HG03342 (cell line): ENCODE results near the gene TRIB2.
A peak's percentile ranks its signal among the peaks of the same experiment; 100 is the strongest.
"Not testable (repeated sequence)": the region's sequence is repeated elsewhere in the genome, so short reads cannot be mapped to it uniquely, and the experiment has no call there.

Experiments
- ATAC-seq: cut with Tn5 transposase; IDR thresholded peaks from one replicate; pipeline ENCODE4 v1.9.1; 2021; ENCODE audit warnings: mild to moderate bottlenecking, moderate library complexity; ENCODE audit not compliant: unreplicated experiment

Gene TRIB2

GRCh38 chr2:12716282-12717190, at the start of gene TRIB2:
Gene TRIB2, plus strand, starts transcription at chr2:12716936. Its CDS starts 1,372 bp downstream, at chr2:12718308.
- ATAC-seq = peak; percentile 57

GRCh38 chr2:12669036-12669435, 47.7 kb upstream of the TRIB2 start:
- ATAC-seq = no peak

GRCh38 chr2:12672711-12673315, 43.9 kb upstream of the TRIB2 start:
- no peak for ATAC-seq

- ATAC-seq = no peak
Measured at GRCh38 chr2:12674644-12675328, 42.0 kb upstream of the TRIB2 start.

GRCh38 chr2:12675352-12675795, 41.4 kb upstream of the TRIB2 start:
- no peak for ATAC-seq

GRCh38 chr2:12675801-12676200, 40.9 kb upstream of the TRIB2 start:
- ATAC-seq = no peak

GRCh38 chr2:12676771-12677170, 40.0 kb upstream of the TRIB2 start:
- no peak for ATAC-seq

GRCh38 chr2:12678186-12678585, 38.5 kb upstream of the TRIB2 start:
- ATAC-seq = no peak

GRCh38 chr2:12679550-12680072, 37.1 kb upstream of the TRIB2 start:
- no peak for ATAC-seq

GRCh38 chr2:12680115-12680514, 36.6 kb upstream of the TRIB2 start:
- ATAC-seq = not testable (repeated sequence)

GRCh38 chr2:12682017-12682416, 34.7 kb upstream of the TRIB2 start:
- no peak for ATAC-seq

GRCh38 chr2:12683457-12684100, 33.2 kb upstream of the TRIB2 start:
- no peak for ATAC-seq

GRCh38 chr2:12684471-12684936, 32.2 kb upstream of the TRIB2 start:
- no peak for ATAC-seq

- no peak for ATAC-seq
Measured at GRCh38 chr2:12685145-12685544, 31.6 kb upstream of the TRIB2 start.

GRCh38 chr2:12685956-12686355, 30.8 kb upstream of the TRIB2 start:
- no peak for ATAC-seq

GRCh38 chr2:12686708-12687283, 29.9 kb upstream of the TRIB2 start:
- ATAC-seq = no peak

GRCh38 chr2:12688091-12688490, 28.6 kb upstream of the TRIB2 start:
- ATAC-seq = no peak

GRCh38 chr2:12688893-12689292, 27.8 kb upstream of the TRIB2 start:
- ATAC-seq = no peak

- no peak for ATAC-seq
Measured at GRCh38 chr2:12693509-12693908, 23.2 kb upstream of the TRIB2 start.

- peak; percentile 91 for ATAC-seq
Measured at GRCh38 chr2:12694990-12695774, 21.6 kb upstream of the TRIB2 start.
